LNCAP (cell line): Measurements from ENCODE around the gene RNF44.

Experiments used
- TF ChIP-seq, protein P1 (sequence below): fragments of 450-650 bp; IDR thresholded peaks from 2 replicates; pipeline ENCODE4 v1.5.1; 2017; ENCODE audit warnings: mild to moderate bottlenecking

RNF44 gene

DNA sequence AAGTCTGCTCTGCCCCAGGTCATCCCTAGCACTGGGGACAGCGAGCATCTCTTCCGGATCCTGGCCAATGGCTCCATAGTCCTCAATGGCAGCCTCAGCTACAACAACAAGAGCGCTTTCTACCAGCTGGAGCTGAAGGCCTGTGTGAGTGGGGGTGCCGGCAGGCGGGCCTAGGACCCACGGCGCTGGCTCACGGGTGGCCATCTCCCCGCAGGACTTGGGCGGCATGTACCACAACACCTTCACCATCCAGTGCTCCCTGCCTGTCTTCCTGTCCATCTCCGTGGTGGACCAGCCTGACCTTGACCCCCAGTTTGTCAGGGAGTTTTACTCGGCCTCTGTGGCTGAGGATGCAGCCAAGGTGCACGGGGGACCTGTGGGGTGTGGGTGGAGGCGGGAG, 37.9 kb upstream of the RNF44 start:
- TF ChIP-seq, protein P1, sequence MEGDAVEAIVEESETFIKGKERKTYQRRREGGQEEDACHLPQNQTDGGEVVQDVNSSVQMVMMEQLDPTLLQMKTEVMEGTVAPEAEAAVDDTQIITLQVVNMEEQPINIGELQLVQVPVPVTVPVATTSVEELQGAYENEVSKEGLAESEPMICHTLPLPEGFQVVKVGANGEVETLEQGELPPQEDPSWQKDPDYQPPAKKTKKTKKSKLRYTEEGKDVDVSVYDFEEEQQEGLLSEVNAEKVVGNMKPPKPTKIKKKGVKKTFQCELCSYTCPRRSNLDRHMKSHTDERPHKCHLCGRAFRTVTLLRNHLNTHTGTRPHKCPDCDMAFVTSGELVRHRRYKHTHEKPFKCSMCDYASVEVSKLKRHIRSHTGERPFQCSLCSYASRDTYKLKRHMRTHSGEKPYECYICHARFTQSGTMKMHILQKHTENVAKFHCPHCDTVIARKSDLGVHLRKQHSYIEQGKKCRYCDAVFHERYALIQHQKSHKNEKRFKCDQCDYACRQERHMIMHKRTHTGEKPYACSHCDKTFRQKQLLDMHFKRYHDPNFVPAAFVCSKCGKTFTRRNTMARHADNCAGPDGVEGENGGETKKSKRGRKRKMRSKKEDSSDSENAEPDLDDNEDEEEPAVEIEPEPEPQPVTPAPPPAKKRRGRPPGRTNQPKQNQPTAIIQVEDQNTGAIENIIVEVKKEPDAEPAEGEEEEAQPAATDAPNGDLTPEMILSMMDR, result no peak

DNA sequence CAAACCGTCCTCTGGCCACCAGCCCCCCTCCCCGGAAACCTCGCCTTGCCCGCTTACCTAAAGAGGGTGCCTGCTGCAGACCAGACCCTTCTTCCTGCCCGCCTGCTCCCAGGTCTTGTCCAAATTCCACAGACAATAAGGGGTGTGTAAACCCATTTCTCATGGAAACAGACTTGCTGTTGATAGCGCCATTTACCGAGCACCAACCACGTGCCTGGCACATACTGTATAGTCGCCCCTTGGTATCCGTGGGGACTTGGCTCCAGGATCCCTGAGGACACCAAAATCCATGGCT, 37.0 kb upstream of the RNF44 start:
- TF ChIP-seq, protein P1, result peak; percentile 26; the same call in 1 of the 2 replicates

DNA sequence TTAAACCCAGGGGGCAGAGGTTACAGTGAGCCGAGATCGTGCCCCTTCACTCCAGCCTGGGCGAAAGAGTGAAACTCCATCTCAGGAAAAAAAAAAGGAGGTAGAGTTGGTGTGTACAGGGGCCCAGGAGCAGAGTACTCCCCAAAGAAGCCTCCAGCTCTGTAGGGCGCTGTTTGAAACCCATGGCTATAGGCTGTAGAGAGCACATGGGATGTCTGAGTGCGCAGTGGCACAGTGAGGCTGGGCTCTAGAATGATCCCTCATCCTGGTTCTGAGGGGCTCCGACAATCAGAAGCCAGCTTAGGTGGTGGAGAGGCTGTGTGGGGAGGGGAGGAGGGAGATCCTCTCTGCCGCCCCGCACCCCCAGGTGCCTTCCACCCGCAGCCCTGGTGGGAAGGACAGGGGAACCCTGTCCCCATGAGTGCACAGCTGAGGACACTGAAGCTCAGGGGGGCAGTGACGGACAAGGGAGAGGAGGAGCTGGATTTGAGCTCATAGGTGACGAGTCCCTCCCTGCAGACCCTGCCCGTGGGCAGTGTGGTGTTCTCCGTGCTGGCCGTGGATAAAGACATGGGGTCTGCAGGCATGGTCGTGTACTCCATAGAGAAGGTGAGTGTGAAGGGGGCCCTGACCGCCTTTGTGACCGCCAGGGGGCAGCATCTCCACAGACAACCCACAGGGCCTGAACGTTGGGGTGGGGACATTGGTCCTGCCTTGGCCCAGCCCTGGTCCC, 36.5 kb upstream of the RNF44 start:
- TF ChIP-seq, protein P1, result peak; percentile 90

GRCh38 chr5:176570044-176570443, 32.8 kb upstream of the RNF44 start:
- TF ChIP-seq, protein P1, result no peak

GRCh38 chr5:176568657-176569056, 31.5 kb upstream of the RNF44 start:
- TF ChIP-seq, protein P1, result no peak

GRCh38 chr5:176565760-176566288, 28.6 kb upstream of the RNF44 start:
- TF ChIP-seq, protein P1, result no peak

DNA sequence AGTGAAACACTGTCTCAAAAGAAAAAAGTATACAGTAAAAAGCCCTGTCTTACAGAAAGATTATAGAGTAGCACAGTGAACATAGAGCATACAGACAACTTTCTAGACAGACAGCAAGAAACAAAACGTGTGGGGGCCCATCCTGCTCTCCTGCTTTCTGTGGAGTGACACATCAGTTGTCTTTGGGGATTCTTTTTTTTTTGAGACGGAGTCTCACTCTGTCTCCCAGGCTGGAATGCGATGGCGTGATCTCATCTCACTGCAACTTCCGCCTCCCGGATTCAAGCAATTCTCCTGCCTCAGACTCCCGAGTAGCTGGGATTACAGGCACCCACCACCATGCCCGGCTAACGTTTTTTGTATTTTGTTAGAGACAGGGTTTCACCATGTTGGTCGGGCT, 26.8 kb upstream of the RNF44 start:
- TF ChIP-seq, protein P1, result no peak

- TF ChIP-seq, protein P1, result no peak
Observed at GRCh38 chr5:176562189-176562588, 25.0 kb upstream of the RNF44 start.
